Activated naive CD4-positive, alpha-beta T cell treated with anti-CD3 and anti-CD28 coated beads, Interleukin-2, amount 50 U/mL, for 72 hours (primary cell): ENCODE data around the gene C1orf174. TPM values are rescaled to one million over a fixed set of nuclear protein-coding genes. Genes with fewer than 3 reads are reported as not detected.

ENCODE experiments used
- ATAC-seq, 2 donors: fragments of 150-1000 bp; cut with Tn5 transposase; 2 replicates each; pipeline ENCODE4 v1.10.0; 2021; ENCODE audit warnings: mild to moderate bottlenecking in 2 of 2, moderate library complexity in 2 of 2
- DNase-seq, 2 donors: peaks; one replicate each; pipeline ENCODE4 v3.0.0; 2021 to 2022; ENCODE audit warnings: low spot score in 2 of 2
- H3K27ac Mint-ChIP-seq, 2 donors: one replicate each; pipeline ENCODE4 v1.8.0; 2022; ENCODE audit warnings: mild to moderate bottlenecking in 2 of 2, mixed read lengths in 2 of 2
- H3K36me3 Mint-ChIP-seq, 2 donors: one replicate each; pipeline ENCODE4 v1.8.0; 2022; ENCODE audit warnings: mixed read lengths in 2 of 2
- H3K9me3 Mint-ChIP-seq, 2 donors: one replicate each; pipeline ENCODE4 v1.8.0; 2022; ENCODE audit warnings: mixed read lengths in 2 of 2
- total RNA-seq, 2 donors: library from RNA; stranded (reverse); gene quantifications; one replicate each; pipeline ENCODE4 v1.2.3, GENCODE V29; 2022

C1orf174 gene
- total RNA-seq, 2 donors from 2014 or later = 28.9 to 34.7 TPM

DNA sequence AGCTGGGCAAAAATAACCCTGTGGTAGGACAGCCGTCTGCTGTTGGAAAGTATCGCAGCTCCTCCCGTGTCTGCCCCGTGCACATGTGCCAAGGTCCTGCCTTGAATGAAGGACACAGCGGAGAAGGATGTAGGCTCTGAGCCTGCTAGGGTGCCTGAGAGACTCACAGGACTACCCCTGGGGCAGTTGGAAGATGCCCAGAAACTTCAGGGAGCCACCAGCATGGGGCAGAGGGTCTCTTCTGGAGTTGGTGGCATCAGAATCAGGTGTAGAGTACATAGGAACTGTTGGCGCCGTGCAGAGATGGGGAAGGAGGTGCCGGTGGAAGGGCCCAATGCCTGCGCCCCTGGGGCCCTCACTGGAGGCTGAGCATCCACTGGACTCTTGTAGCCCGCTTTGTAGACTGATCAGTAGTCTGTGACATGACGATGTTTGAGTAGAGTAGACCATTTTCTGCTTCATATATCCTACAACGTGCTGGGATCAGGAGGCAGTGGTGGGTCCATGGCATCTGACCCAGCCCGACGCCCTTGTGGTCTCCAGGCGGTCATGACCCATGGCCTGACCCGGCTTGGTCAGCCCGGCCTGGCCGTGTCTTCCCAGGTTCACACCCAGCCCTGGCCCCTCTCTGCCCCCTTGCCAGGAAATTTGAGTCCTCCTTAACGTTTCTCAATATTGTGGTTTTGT, 5.3 kb upstream of the C1orf174 start:
- no peaks in the 10 kb centered on the region for H3K9me3 Mint-ChIP-seq
- H3K36me3 Mint-ChIP-seq = no peaks in the 10 kb centered on the region
- H3K27ac Mint-ChIP-seq = no peak overlapping the region
- peak in 1 of 2 donors; percentile 31 for DNase-seq
- ATAC-seq = no peak

DNA sequence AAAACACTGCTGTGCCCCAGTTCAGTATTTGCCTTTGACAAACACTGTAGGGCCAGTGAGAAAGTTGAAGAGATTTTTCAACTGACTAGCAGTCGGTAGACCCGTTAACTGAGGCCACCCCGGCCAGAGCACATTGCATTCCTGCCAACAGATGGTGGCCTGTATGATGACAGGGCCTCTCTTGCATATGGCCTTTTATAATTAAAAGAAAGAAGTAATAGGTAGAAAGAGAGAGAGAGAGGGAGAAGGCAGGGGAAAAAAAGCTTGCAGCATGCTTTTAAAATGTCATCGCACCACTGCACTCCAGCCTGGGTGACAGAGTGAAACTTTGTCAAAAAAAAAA, 4.7 kb upstream of the C1orf174 start:
- ATAC-seq (no peak), DNase-seq (no peak)
- H3K9me3 Mint-ChIP-seq = no peaks in the 10 kb centered on the region
- H3K36me3 Mint-ChIP-seq = no peaks in the 10 kb centered on the region
- no peak overlapping the region for H3K27ac Mint-ChIP-seq

DNA sequence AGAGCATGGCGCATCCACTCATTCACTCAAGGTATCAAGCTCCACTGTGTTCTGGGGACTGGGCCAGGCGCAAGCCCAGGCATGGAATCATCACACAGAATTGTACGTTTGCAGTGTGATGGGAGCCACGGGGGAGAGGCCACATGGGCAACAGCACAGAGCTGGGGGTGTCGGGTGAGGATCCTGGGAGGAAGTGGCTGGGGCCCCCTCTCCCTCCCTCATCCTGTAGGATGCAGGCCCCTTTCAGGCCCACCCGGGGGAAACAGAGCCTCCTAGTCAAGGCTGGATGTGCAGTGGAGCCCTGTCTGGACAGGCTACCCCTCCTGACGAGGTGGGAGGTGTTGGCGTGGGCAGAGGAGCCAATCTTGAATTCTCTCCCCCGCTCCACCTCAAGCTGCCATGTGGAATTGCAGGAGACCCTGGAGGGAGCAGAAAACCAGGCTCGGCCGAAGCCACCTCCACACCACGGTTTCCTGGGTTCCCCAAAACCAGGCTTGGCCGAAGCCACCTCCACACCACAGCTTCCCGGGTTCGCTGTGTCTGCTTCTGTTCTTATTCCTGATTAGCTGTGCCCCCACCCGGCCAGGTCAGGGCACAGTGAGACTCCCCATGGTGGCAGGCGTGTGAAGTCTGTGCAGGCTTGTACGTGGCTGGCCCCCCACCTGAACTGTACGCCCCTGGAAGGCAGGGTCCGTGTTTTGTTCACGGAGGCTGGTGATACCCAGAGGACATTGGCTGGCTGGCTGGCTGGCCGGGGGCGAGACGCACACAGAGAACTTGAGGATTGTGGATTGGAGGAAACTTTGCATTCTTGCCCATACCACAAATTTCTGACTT, 4.2 kb upstream of the C1orf174 start:
- no peaks in the 10 kb centered on the region for H3K9me3 Mint-ChIP-seq
- H3K27ac Mint-ChIP-seq = no peak overlapping the region
- H3K36me3 Mint-ChIP-seq = no peaks in the 10 kb centered on the region
- DNase-seq (peak in 1 of 2 donors; percentile 45), ATAC-seq (no peak)

DNA sequence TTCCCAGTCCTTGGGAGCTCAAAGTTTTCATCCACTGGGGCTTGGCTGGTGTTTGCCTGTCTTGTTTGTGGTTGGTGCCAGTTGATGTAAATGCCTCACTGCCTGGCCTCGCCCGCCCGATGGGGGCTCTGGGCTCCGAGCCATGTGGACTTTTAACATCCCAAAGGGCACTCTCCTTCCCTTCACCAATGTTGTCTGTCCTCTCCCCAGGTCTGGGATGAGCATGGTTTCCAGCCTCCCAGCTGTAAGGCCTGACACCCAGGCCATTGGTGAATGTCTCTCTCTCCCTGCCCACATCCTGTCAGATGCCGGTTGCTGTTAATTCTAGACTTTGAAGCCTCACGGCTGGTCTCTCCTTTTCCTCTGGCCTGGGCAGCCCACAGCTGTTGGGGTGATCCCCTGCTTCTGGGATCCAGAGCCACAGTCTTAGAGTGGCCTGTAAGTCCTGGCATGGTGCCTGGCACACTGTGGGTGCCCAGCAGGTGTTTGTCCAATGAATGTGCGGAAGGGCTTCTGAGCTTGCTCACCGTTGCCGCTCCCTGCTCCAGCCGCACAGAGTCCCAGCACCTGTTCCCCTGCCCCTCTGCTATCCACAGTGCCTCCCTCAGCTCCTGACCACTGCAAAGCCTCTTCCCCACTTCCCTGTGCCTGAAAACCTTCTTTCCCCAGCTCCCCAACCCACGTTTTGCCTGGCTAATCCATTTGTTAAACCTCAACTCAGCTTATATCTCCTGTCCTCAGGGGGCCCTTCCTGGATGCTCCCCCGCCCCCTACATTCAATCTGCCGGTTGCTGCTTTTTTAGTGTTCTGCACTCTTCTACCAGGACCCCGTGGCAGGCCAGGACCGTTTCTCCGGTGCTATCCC, 3.3 kb upstream of the C1orf174 start:
- peak in 1 of 2 donors; percentile 47 for DNase-seq
- Mint-ChIP-seq H3K27ac (no peak overlapping the region), H3K36me3 (peaks cover 4 to 8% of the 10 kb centered on the region in 2 donors), H3K9me3 (no peaks in the 10 kb centered on the region)
- no peak for ATAC-seq

DNA sequence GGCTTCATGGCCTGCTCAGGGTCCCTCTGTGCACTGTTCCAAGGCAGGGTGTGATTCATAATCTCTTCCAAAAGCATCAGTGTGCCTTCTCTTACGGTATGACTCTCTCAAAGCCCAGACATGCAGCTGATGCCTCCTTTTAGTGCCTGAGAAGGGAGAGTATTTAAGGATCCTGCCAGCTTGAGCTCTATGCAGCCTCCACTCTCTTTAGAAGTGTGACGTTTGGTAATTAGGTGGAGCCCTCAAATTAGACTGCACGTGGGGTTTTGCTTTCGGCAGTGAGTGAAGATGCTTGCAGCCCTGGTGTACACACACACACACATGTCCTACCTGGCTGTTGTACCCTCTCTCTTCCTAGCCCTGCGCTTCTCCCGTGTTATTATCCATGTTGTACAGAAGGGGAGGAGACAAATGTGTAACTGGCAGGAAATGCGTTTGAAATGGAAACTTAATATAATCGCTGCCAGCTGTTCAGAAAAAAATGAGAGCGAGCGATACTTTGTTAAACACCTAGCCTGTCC, 2.6 kb upstream of the C1orf174 start:
- Mint-ChIP-seq H3K27ac (peak overlapping the region in 1 of 2 donors; percentile 82), H3K9me3 (no peaks in the 10 kb centered on the region), H3K36me3 (peaks cover 11 to 15% of the 10 kb centered on the region in 2 donors)
- DNase-seq (peak; percentile 26 to 31), ATAC-seq (peak in 1 of 2 donors; percentile 20)

DNA sequence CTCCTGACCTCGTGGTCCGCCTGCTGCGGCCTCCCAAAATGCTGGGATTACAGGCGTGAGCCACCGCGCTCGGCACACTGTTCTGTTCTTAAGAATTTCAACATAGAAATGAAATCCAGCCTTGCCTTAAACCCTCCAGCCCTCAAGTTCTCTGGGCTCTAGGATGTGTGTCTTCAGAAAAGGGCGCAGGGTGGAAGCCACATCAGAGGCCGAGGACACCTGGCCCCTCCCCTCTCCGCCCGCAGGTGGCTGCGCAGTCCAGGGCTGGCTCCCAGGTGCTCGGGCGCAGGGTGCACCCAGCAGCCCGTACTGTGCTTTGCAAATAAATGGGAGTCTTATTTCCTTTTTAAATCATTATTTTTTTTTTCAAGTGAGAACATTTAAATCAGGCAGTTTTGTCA, 2.0 kb upstream of the C1orf174 start:
- Mint-ChIP-seq H3K36me3 (peaks cover 15 to 21% of the 10 kb centered on the region in 2 donors), H3K9me3 (peaks cover 3 to 4% of the 10 kb centered on the region in 2 donors), H3K27ac (peak overlapping the region in 1 of 2 donors; percentile 29)
- ATAC-seq = no peak
- DNase-seq = peak; percentile 23 to 53

DNA sequence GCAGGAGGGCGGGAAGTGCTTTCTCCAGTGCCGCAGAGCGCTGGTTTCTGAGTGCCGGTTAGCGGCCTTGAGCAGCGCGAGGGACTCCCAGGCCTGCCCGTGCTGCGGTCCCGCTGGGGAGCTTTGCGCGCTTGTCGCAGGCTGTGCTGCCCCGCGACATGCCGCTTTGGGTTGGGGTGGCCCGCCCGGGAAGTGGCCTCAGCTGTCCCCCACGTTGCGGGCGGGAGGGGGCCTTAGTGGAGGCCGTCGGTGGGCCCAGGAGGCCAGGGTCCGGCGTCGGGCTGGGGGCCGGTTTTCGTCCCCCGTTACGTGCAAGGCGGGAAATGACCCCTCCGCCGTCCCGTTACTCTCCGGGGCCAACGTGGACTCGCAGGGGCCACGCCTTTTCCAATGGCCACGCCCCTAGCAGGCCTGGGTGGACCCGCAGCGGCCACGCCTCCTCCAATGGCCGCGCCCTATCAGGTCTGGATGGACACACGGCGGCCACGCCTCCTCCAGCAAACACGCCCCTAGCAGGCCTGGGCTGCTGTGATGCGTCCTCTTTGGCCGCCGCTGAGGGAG, 977 bp upstream of the C1orf174 start:
- Mint-ChIP-seq H3K9me3 (peaks cover 4 to 5% of the 10 kb centered on the region in 2 donors), H3K27ac (peak overlapping the region; percentile 96 to 97), H3K36me3 (peaks cover 23 to 28% of the 10 kb centered on the region in 2 donors)
- ATAC-seq (peak; percentile 62 to 77), DNase-seq (peak; percentile 94 to 96)

DNA sequence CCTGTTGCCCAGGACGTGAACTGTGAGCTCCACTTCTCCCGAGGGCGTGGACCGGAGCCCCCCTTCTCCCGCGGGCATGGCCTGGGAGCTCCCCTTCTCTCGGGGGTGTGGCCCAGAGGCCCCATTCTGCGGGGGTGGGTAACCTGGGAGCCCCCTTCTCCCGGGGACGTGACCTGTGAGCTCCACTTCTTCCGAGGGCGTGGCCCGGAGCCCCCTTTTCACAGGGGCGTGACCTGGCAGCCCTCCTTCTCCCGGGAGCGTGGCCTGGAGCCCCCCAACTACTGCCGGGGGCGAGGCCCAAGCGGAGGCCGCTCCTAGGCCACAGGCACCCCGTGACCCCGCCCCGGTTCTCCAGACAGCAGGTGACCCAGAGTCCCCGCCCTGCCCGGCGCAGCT, 320 bp downstream of the C1orf174 start:
- H3K27ac Mint-ChIP-seq = peak overlapping the region; percentile 9 to 97
- no peak for ATAC-seq
- DNase-seq = peak in 1 of 2 donors; percentile 66
- peaks cover 4 to 5% of the 10 kb centered on the region in 2 donors for H3K9me3 Mint-ChIP-seq
- H3K36me3 Mint-ChIP-seq = peaks cover 26 to 28% of the 10 kb centered on the region in 2 donors

DNA sequence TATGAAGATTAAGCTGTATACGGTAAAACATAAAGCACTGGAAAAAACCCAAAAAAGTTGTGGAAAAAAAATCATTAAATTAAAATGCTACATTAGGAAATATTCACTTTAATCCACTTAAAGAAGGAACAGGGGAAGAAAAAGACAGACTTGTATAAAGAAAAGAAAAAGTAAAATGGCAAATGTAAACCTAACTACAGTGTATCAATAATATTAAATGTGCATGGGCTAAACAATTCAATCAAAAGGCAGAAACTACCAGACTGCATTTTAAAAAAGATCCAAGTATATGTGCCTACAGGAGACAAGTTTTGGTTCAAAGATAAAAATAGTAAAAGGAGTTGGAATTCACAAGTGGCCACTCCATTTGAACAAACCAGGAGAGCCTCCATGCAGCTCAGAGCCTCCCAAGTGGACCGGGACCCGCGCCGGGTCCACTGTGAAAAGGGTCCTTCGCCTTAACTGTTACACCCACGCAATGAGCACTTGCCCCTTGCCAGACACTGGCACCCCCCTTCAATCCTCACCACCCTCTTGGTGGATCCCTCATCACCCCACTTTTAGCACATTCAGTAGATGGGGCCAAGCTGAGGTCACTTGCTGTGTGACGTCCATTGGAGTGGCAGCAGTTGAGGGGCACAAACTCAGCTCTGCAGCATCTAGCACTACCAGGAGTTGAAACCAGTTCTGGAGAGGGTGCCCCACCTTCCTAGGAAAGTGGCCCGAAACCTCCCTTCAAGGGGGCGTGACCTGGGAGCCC, 898 bp downstream of the C1orf174 start:
- peak overlapping the region; percentile 95 to 97 for H3K27ac Mint-ChIP-seq
- peaks cover 4 to 5% of the 10 kb centered on the region in 2 donors for H3K9me3 Mint-ChIP-seq
- DNase-seq (peak in 1 of 2 donors; percentile 33), ATAC-seq (no peak)
- peaks cover 26 to 28% of the 10 kb centered on the region in 2 donors for H3K36me3 Mint-ChIP-seq

DNA sequence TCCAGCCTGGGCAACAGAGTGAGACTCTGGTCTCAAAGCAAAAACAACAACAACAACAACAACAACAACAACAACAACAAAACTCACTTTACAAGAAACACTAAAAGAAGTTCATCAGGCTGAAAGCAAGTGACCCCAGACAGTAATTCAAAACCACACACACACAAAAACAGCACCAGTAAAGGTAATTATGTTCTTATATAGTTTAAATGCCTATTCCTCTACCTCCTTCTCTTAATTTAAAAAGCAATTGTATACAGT, 1.7 kb downstream of the C1orf174 start:
- peak overlapping the region; percentile 95 to 97 for H3K27ac Mint-ChIP-seq
- H3K9me3 Mint-ChIP-seq = peaks cover 4 to 5% of the 10 kb centered on the region in 2 donors
- peaks cover 26 to 28% of the 10 kb centered on the region in 2 donors for H3K36me3 Mint-ChIP-seq
- ATAC-seq (no peak), DNase-seq (no peak)

DNA sequence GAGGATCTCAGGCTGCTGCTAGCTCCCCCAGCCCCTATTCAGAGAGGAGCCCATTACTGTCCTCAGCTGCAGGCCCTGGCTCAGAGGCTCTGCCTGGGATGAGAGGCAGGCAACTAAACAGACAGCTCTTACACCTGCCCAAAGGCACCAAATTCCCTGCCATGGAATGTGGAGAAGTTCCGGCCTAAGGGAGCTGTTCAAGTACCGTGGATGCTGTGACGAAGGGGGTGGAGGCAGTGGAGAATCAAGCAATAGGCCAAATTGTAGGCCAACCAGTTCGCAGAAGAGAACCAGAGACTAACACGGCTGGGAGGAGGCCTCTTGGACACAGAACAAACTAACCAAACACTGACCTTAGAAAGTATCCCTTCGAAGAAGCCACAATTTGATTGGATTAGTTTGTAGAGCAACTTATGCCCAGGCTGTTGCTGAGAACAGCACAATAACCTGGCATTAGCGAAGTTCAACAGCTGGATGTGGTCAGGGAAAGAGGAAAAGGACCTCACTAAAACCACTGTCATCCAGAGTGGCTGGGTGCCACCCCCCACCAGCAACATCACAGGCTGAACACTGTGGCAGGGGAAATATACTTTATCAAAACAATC, 3.6 kb downstream of the C1orf174 start:
- ATAC-seq = no peak

DNA sequence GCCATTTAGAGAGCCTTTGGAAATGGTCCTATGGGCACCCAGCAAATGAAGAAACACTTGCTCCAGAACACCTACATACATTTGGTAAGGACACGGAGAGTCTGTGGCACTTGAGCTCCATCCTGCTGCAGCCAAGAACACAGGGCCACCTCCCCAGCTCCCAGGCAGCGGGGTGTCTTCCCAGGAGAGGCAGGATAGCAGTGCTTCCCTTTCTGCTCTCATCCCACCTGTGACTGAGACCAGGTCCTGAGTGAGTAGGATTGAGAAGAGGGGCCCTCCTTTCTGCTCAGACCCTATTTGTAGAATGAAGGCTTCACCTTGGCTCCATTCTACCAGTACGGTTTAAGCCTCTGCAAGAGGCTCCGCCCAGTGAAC, 4.1 kb downstream of the C1orf174 start:
- no peak overlapping the region for H3K27ac Mint-ChIP-seq
- DNase-seq = no peak
- no peak for ATAC-seq
- H3K36me3 Mint-ChIP-seq = peaks cover 26 to 28% of the 10 kb centered on the region in 2 donors
- H3K9me3 Mint-ChIP-seq = peaks cover 4 to 5% of the 10 kb centered on the region in 2 donors

More for the DNA sequence above, 3.6 kb downstream of the C1orf174 start:
- Mint-ChIP-seq H3K36me3 (peaks cover 26 to 28% of the 10 kb centered on the region in 2 donors), H3K27ac (peak overlapping the region in 1 of 2 donors; percentile 13), H3K9me3 (peaks cover 4 to 5% of the 10 kb centered on the region in 2 donors)
- no peak for DNase-seq

DNA sequence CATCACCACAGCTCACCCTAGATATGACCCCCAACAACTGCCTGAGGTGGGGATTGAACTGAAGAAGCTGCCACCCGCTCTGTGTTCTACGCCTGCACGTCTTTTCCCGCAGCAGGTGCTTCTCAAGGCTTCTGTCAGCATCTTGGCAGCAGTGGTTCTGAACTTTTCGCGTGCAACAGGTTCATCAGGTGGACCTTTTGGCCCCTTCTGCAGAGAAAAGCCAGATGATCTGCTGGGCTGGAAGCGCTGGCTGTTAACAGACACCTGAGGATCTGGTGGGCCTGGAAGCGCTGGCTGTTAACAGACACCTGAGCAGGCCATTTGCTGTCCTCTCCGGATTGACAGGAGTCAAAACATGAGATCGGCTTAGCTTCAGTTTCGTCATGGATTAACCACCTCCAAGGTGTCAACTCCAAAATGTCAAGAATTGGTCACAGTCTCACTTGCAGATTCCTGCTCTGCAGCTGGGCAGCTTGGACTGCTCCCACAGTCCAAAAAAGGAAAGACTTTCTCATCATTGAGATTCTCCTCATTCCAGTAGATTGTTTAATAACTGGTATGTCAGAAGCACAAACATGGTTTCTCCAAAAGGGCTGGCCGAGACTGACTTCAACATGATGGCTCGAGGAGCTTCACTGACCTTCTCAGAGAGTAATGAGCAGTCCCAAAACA, 4.7 kb downstream of the C1orf174 start:
- no peak overlapping the region for H3K27ac Mint-ChIP-seq
- no peak for ATAC-seq
- no peak for DNase-seq
- H3K36me3 Mint-ChIP-seq = peaks cover 26 to 28% of the 10 kb centered on the region in 2 donors
- peaks cover 4 to 5% of the 10 kb centered on the region in 2 donors for H3K9me3 Mint-ChIP-seq

DNA sequence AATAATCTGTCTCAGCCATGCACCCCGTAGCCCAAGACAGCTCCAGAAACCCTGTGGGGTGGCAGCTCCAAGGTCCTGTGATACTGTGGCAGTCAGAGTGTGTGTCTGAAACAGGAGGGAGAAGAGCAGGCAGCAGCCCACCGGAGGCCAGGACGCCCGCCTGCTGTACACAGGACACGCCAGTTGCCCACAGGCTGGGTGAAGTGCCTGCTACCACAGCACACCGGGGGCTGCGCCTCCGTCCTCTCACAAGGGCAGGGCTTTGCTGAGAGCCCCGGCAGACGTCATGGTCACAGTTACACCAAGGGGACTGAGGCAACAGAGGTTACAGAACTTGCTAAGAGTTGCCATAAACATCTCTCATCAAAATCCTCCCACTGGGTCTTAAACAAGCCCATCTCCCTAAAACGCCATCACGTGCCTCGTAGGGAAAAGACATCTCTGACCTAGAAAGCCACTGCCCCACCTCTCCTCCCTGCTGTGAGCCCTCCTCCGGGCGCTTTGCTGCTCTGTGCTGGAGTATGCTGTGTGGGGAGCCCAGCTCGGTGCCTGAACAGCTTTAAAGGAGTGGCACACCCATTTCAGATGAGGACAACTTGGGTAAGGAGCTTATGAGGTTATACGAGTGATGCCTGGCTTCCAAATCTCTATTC, 5.3 kb downstream of the C1orf174 start:
- Mint-ChIP-seq H3K36me3 (peaks cover 26 to 33% of the 10 kb centered on the region in 2 donors), H3K9me3 (peaks cover 4 to 5% of the 10 kb centered on the region in 2 donors), H3K27ac (no peak overlapping the region)
- ATAC-seq = no peak
- no peak for DNase-seq
